ENCODE measurements around the gene MAPK11.

Gene MAPK11

GRCh38 chr22:50260801-50261614 is 9.2 kb downstream of the MAPK11 start:
- no peak for DNase-seq (ENCODE audit: low read depth in 2 of 2)

- no peak for DNase-seq (ENCODE audit: low read depth in 2 of 2)
Measured at GRCh38 chr22:50260434-50260800, 9.8 kb downstream of the MAPK11 start.

DNA sequence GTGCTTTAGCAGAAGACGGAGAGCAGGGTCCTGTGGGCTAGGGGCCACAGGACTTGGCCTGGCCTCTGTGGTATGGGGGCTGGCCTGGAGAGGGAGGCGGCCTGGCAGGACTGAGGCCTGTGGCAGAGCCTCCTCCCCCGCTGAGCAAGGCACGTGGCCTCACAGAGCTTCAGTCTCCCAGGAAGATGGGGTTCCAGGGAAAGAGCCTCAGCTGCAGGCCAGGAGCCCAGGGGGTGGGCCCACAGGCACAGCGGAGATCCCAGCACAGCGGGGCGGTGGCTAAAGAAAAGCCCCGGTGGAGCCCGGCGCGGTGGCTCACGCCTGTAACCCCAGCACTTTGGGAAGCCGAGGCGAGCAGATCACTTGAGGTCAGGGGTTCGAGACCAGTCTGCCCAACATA is 10.9 kb downstream of the MAPK11 start:
- DNase-seq (ENCODE audit: low read depth in 2 of 2): no peak

- DNase-seq (ENCODE audit: low read depth in 2 of 2): no peak
Measured at GRCh38 chr22:50258361-50259292, 11.6 kb downstream of the MAPK11 start.

DNA sequence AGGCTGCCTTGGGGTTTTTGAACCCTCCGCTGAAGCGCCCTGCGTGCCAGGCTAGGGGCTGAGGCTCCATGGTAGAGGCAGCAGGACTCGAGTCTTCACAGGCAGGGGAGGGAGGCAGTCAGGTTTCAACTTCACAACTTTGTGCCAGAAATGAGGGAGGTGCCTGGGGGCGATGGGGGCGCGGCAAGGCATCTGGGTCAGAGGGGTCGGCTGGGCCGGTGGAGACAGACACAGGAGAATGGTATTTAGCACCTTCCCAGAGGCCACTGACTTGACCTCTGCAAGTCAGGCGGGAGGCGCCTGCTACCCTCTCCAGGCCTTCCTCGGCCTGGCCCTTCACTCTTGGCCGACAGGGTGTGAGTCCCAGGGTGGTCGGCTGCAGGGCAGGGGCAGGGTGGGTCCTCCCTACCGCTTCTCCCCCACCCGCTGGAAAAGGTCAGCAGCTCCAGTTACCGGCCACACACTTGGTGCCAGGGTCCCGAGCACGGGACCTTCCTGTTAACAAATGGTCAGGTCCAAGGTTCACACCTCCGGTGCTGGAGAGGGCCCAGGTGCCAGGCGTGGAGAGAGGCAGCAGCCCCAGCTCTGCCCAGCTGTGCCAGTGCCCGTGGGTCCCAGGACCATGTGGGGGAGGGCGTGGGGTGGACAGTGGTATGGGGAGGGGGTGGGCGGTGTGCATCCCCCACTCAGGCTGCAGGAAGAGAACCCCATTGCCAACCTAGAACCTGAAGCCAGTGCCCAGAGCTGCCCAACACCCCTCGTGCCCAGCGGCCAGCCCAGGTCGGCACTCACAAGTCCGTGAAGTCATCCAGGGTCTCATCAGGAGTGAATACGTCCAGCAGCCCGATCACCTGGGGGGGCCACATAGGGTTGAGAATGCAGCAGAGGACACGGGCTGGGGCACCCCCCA is 12.5 kb downstream of the MAPK11 start:
- DNase-seq (ENCODE audit: low read depth in 2 of 2): no peak

DNA sequence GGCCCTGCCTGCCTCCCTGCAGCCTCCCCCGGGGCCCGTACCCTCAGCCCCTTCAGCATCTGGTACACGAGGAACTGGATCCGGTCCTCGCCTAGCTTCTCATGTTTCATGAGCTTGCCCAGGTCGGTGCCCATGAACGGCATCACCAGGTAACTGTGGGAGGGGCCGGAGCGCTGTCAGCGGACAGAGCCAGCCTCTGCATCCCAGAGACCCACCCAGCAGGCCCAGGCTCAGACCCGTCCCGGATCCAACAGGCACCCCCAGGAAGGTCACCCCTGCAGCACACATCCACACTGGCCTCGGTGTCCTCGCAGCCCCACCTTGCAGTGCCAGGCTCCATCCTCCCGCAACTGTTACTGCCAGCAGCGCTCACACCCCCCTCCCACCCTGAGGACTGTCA is 13.1 kb downstream of the MAPK11 start:
- DNase-seq (ENCODE audit: low read depth in 2 of 2): no peak

- DNase-seq (ENCODE audit: low read depth in 2 of 2): no peak
Measured at GRCh38 chr22:50256258-50256862, 13.8 kb downstream of the MAPK11 start.

- DNase-seq (ENCODE audit: low read depth in 2 of 2): no peak
Measured at GRCh38 chr22:50255607-50256006, 14.6 kb downstream of the MAPK11 start.

DNA sequence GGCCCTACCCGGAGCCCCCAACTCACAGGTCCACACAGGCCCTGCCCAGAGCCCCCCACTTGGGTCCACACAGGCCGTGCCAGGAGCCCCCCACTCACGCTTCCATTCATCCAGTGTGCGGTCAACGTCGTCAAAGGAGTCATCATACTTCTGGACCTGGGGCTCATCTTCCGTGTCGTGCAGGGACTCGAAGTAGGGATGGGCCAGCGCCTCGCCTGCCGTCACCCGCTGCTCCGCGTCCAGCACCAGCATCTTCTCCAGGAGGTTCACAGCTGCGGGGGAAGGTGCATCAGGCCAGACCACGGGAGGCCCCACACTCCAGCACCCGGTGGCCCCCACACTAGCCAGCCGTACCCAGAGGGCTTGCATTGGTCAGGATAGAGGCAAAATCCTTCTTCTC is 15.1 kb downstream of the MAPK11 start:
- no peak for DNase-seq (ENCODE audit: low read depth in 2 of 2)

DNA sequence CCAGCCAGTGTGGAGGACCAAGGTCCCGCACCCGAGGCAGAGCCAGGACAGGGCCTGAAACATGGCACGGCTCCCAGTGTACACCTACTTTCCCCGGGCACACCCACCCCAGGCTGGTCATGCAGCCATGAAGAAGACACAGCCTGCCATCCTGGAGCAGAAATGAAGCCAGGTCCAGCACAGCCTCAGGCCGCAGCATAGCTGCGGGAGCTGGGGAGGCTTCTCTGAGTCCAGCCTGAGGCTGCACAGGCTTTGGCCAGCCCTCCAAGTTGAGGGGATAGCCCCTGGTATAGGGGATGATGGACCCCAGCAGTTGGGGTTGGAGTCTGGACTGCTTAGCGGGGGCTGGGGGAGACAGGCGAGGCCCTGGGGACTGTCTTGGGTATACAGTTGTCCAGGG is 16.2 kb downstream of the MAPK11 start:
- DNase-seq (ENCODE audit: low read depth in 2 of 2): no peak

GRCh38 chr22:50253046-50253915 is 16.9 kb downstream of the MAPK11 start:
- DNase-seq (ENCODE audit: low read depth in 2 of 2): no peak

GRCh38 chr22:50252082-50253045 is 17.8 kb downstream of the MAPK11 start:
- DNase-seq (ENCODE audit: low read depth in 2 of 2): peak; percentile 55

DNA sequence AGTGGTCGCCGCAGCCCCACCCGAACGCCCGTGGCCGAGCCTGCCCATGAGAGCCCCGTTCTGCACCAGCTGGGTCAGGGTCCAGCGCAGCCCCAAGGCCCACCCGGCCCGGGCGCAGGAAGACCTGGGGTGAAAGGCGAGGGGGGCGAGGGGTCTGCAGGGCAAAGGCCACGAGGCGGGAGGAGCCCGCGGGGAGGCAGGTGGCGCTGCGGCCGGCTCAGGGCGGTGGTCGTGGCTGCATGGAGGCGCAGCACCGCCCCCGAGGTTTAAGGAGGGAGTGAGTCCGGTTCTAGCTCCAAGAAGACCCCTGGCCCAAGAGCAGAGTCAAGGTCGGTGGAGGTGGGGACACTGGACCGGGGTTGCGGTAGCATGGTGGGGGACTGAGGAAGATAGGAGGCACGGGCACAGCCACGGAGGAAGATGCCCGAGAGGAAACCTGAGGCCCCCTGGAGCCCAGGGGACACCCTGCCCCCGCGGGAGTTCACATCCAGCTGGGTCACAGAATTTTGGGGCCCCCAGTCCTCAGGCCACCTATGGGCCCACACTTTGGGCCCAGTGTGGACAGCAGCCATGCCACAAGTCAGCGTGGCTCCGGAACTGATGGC is 18.6 kb downstream of the MAPK11 start:
- no peak for DNase-seq (ENCODE audit: low read depth in 2 of 2)

- DNase-seq (ENCODE audit: low read depth in 2 of 2): peak; percentile 80 to 83
Measured at GRCh38 chr22:50250555-50251476, 19.4 kb downstream of the MAPK11 start, which contains the start of gene HDAC10. HDAC10 (minus strand) TSS chr22:50251265; CDS start chr22:50251032, 233 bp downstream.

GRCh38 chr22:50250249-50250554 is 20.0 kb downstream of the MAPK11 start:
- DNase-seq (ENCODE audit: low read depth in 2 of 2): no peak

GRCh38 chr22:50249341-50250248 is 20.6 kb downstream of the MAPK11 start:
- no peak for DNase-seq (ENCODE audit: low read depth in 2 of 2)
